ENCODE measurements around the gene CBLC. TPM values are rescaled to one million over a fixed set of nuclear protein-coding genes. Genes with fewer than 3 reads are reported as not detected.

Gene CBLC
- total and polyA plus RNA-seq, 2 of the 4 experiments (the other 2 are of a cell fraction), result not detected

DNA sequence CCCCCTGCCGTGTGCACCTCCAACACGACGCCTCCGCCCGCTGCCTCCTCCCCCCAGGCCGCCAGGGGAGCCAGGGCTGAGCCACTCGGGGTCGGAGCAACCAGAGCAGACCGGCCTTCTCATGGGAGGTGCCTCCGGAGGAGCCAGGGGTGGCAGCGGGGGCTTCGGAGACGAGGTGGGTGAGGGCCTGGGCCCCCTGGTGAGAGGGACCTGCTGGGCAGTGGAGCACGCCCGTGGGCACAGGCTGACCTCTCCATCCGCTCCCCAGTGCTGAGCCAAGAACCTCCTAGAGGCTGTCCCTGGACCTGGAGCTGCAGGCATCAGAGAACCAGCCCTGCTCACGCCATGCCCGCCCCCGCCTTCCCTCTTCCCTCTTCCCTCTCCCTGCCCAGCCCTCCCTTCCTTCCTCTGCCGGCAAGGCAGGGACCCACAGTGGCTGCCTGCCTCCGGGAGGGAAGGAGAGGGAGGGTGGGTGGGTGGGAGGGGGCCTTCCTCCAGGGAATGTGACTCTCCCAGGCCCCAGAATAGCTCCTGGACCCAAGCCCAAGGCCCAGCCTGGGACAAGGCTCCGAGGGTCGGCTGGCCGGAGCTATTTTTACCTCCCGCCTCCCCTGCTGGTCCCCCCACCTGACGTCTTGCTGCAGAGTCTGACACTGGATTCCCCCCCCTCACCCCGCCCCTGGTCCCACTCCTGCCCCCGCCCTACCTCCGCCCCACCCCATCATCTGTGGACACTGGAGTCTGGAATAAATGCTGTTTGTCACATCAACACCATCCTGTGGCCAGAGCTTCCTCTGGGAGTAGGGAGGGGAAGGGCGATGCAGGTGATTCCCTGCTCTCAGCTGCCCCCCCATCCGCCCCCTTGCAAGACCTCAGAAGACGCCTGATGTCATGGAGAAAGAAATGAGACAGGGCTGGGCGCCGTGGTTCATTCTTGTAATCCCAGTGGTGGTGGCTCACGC lies 43.2 kb downstream of the CBLC start (continued):
- no peak for TF ChIP-seq SMC3 (IDR thresholded peaks at IDR 0.05; ENCODE audit: low read depth, low read length)
- TF ChIP-seq CHD1 (IDR thresholded peaks at IDR 0.05; ENCODE audit: low read depth, low read length), result no peak

DNA sequence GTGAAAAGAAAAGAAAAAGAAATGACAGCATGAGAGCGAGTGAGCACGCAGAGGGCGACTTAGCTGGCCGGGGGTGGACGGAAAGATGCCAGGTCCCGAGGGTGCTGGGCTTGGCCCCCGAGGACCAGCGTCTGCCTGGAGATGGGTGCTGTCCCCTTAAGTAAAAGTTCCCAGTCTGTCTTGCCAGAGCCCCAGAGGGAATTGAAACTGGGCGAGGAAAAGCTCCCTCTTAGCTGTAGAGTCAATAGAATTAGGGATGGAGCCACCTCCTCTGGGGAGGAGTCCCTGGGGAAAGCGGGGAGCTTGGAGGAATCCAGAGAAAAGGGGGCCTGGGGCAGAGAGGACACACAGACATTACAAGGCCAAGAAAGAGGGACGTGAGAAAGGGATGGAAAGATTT lies 44.5 kb downstream of the CBLC start:
- no peak overlapping the region for H4K8ac ChIP-seq (ENCODE audit: low read depth in 2 of 2, low read length in 2 of 2)
- ATAC-seq (ENCODE audit: low read depth) (no peak), DNase-seq (no peak)
- no peak overlapping the region for H3K4me2 ChIP-seq (ENCODE audit: low read depth, low read length)
- H4K5ac ChIP-seq (ENCODE audit: low read depth, low read length), result no peak overlapping the region
- H3K56ac ChIP-seq (ENCODE audit: extremely low read depth, insufficient read depth, low read length), result no peak overlapping the region
- 0 out of 2 replicates have a peak, but pooled peaks cover 3% of the 10 kb centered on the region for H3K9me1 ChIP-seq (ENCODE audit: insufficient read depth, low read length)
- no peak overlapping the region for H2AK5ac ChIP-seq (ENCODE audit: low read depth, low read length)
- H4K20me1 ChIP-seq (ENCODE audit: insufficient read depth, low read length), result no peaks in the 10 kb centered on the region
- no peaks in the 10 kb centered on the region for H3K79me1 ChIP-seq (ENCODE audit: low read depth in 1 of 2, low read length in 2 of 2)
- in situ Hi-C loops (cut with MboI; ENCODE audit: low sequenced_read_pairs), result no loop called here
- H3K4ac ChIP-seq (ENCODE audit: low read depth, low read length), result no peak overlapping the region
- H3K14ac ChIP-seq (replicated peaks; ENCODE audit: low read depth, low read length), result no peak overlapping the region
- intact Hi-C loops (cut with micrococcal nuclease), result no loop called here
- H3K9ac ChIP-seq (ENCODE audit: low read depth, low read length), result no peak overlapping the region
- no peak overlapping the region for H3K23ac ChIP-seq (ENCODE audit: low read depth, low read length)
- no peak overlapping the region for H2AK9ac ChIP-seq (replicated peaks; ENCODE audit: low read depth, low read length, poor library complexity)
- CTCF ChIA-PET, result interaction anchor here (1.3 kb wide), 1 partner anchor 15 kb away, joined by 5 read pairs; no protein-coding TSS in a partner anchor
- no peak overlapping the region for H3K18ac ChIP-seq (ENCODE audit: low read depth, low read length)
- no peak overlapping the region for H2BK5ac ChIP-seq (ENCODE audit: low read depth, low read length, poor library complexity, severe bottlenecking)
- H3K4me1 ChIP-seq (ENCODE audit: control insufficient read depth, insufficient read depth, low read length), result peaks cover 3% of the 10 kb centered on the region; the same call in 1 of the 2 replicates
- H2AFZ ChIP-seq (replicated peaks; ENCODE audit: low read length, poor library complexity), result no peak overlapping the region
- WGBS, 2 experiments (ENCODE audit: extremely low coverage in 2 of 2, insufficient read length in 1 of 2), result 89% methylated on average over 7 of the region's 11 CpGs; no CpG with 5 or more reads in 1 of the 2 experiments
- dilution Hi-C loops (cut with HindIII; ENCODE audit: low sequenced_read_pairs, unreplicated experiment), result no loop called here
- H4K91ac ChIP-seq (ENCODE audit: insufficient read depth, low read depth, low read length), result no peak overlapping the region
- H3K27me3 ChIP-seq (ENCODE audit: control insufficient read depth, insufficient read depth, low read length), result peaks cover 9% of the 10 kb centered on the region
- no TSS peak for BruUV-seq (replicated peaks)
- no peak overlapping the region for H3K27ac ChIP-seq (ENCODE audit: insufficient read depth, low read length)
- no peak overlapping the region for H3K4me3 ChIP-seq (ENCODE audit: insufficient read depth, low read depth, low read length)
- H3K36me3 ChIP-seq (ENCODE audit: control insufficient read depth, insufficient read depth, low read length), result peaks cover 6% of the 10 kb centered on the region
- POLR2A ChIA-PET (ENCODE audit: unreplicated experiment), result no interaction called here
- H2BK120ac ChIP-seq (ENCODE audit: low read depth, low read length), result no peak overlapping the region
- no peaks in the 10 kb centered on the region for H3K9me3 ChIP-seq (ENCODE audit: control insufficient read depth, insufficient read depth, low read length)
- H2BK15ac ChIP-seq (ENCODE audit: low read depth, low read length), result no peak overlapping the region
- H2BK20ac ChIP-seq (ENCODE audit: low read depth, low read length), result no peak overlapping the region
- no peak for TF ChIP-seq FOS (IDR thresholded peaks at IDR 0.05; ENCODE audit: low read depth, low read length)
- TF ChIP-seq, protein P1, sequence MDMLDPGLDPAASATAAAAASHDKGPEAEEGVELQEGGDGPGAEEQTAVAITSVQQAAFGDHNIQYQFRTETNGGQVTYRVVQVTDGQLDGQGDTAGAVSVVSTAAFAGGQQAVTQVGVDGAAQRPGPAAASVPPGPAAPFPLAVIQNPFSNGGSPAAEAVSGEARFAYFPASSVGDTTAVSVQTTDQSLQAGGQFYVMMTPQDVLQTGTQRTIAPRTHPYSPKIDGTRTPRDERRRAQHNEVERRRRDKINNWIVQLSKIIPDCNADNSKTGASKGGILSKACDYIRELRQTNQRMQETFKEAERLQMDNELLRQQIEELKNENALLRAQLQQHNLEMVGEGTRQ (IDR thresholded peaks at IDR 0.05; ENCODE audit: low read depth, low read length), result no peak
- no peak for TF ChIP-seq CEBPB (IDR thresholded peaks at IDR 0.05; ENCODE audit: low read depth, low read length)
- no peak for TF ChIP-seq MAZ (IDR thresholded peaks at IDR 0.05; ENCODE audit: borderline replicate concordance, low read depth, low read length)
- TF ChIP-seq MXI1 (IDR thresholded peaks at IDR 0.05; ENCODE audit: borderline replicate concordance, low read depth, low read length), result no peak
- TF ChIP-seq RAD21 (IDR thresholded peaks at IDR 0.05; ENCODE audit: low read length), result no peak
- TF ChIP-seq SMC3 (IDR thresholded peaks at IDR 0.05; ENCODE audit: low read depth, low read length), result no peak
- no peak for TF ChIP-seq RFX5 (IDR thresholded peaks at IDR 0.05; ENCODE audit: low read depth, low read length)
- no peak for TF ChIP-seq CHD1 (IDR thresholded peaks at IDR 0.05; ENCODE audit: low read depth, low read length)
- TF ChIP-seq, protein P2, sequence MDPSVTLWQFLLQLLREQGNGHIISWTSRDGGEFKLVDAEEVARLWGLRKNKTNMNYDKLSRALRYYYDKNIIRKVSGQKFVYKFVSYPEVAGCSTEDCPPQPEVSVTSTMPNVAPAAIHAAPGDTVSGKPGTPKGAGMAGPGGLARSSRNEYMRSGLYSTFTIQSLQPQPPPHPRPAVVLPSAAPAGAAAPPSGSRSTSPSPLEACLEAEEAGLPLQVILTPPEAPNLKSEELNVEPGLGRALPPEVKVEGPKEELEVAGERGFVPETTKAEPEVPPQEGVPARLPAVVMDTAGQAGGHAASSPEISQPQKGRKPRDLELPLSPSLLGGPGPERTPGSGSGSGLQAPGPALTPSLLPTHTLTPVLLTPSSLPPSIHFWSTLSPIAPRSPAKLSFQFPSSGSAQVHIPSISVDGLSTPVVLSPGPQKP (IDR thresholded peaks at IDR 0.05; ENCODE audit: borderline replicate concordance, low read depth, low read length), result no peak
- no peak for TF ChIP-seq POLR2A (IDR thresholded peaks at IDR 0.05; ENCODE audit: low read depth, low read length)
- no peak for TF ChIP-seq BHLHE40 (IDR thresholded peaks at IDR 0.05; ENCODE audit: low read depth, low read length)

Data from IMR-90 (cell line).